HG03066 (cell line): ENCODE results near the gene POR.
"Not testable (repeated sequence)": the region's sequence is repeated elsewhere in the genome, so short reads cannot be mapped to it uniquely, and the experiment has no call there.

Experiments
- ATAC-seq: cut with Tn5 transposase; IDR thresholded peaks from one replicate; pipeline ENCODE4 v1.9.1; 2021; ENCODE audit warnings: low read depth; ENCODE audit not compliant: unreplicated experiment

Gene POR

GRCh38 chr7:75884476-75884875, 30.5 kb upstream of the POR start:
- ATAC-seq = no peak

- ATAC-seq = no peak
Measured at GRCh38 chr7:75885036-75885435, 29.9 kb upstream of the POR start.

- no peak for ATAC-seq
Measured at GRCh38 chr7:75887669-75888369, 27.1 kb upstream of the POR start.

GRCh38 chr7:75888464-75889222, 26.3 kb upstream of the POR start:
- ATAC-seq = no peak

- no peak for ATAC-seq
Measured at GRCh38 chr7:75889223-75889825, 25.6 kb upstream of the POR start.

GRCh38 chr7:75889826-75890225, 25.1 kb upstream of the POR start:
- no peak for ATAC-seq

- not testable (repeated sequence) for ATAC-seq
Measured at GRCh38 chr7:75891237-75891636, 23.7 kb upstream of the POR start.

GRCh38 chr7:75891815-75892411, 23.0 kb upstream of the POR start:
- no peak for ATAC-seq

GRCh38 chr7:75892634-75893272, 22.2 kb upstream of the POR start:
- no peak for ATAC-seq

- no peak for ATAC-seq
Measured at GRCh38 chr7:75896803-75897327, 18.1 kb upstream of the POR start.

- ATAC-seq = no peak
Measured at GRCh38 chr7:75900617-75901315, 14.2 kb upstream of the POR start.

GRCh38 chr7:75905785-75906604, 9.0 kb upstream of the POR start:
- ATAC-seq = no peak

- no peak for ATAC-seq
Measured at GRCh38 chr7:75906991-75907667, 7.8 kb upstream of the POR start.

GRCh38 chr7:75907668-75908039, 7.3 kb upstream of the POR start:
- not testable (repeated sequence) for ATAC-seq

GRCh38 chr7:75909521-75910132, 5.3 kb upstream of the POR start:
- ATAC-seq = no peak

- not testable (repeated sequence) for ATAC-seq
Measured at GRCh38 chr7:75911186-75911585, 3.8 kb upstream of the POR start.

GRCh38 chr7:75913437-75913836, 1.5 kb upstream of the POR start:
- no peak for ATAC-seq

GRCh38 chr7:75914169-75914654, 743 bp upstream of the POR start:
- ATAC-seq = peak; percentile 4
